LNCaP clone FGC (cell line): ENCODE results near the gene SEC14L1.
A peak's percentile ranks its signal among the peaks of the same experiment; 100 is the strongest.

Experiments
- DNase-seq: peaks from one replicate; pipeline ENCODE4 v3.0.0-alpha.2; 2011; ENCODE audit warnings: low read depth
- H3K4me3 ChIP-seq: 2 replicates; pipeline ENCODE4 v1.5.1; 2011; ENCODE audit warnings: mild to moderate bottlenecking, low read depth, low read length, control low read depth
- TF ChIP-seq, protein P1 (sequence below): IDR thresholded peaks from 2 replicates; pipeline ENCODE4 v1.5.1; 2012; ENCODE audit warnings: mild to moderate bottlenecking; ENCODE audit not compliant: control insufficient read depth, insufficient read depth; ENCODE audit errors: extremely low read depth

Gene SEC14L1

DNA sequence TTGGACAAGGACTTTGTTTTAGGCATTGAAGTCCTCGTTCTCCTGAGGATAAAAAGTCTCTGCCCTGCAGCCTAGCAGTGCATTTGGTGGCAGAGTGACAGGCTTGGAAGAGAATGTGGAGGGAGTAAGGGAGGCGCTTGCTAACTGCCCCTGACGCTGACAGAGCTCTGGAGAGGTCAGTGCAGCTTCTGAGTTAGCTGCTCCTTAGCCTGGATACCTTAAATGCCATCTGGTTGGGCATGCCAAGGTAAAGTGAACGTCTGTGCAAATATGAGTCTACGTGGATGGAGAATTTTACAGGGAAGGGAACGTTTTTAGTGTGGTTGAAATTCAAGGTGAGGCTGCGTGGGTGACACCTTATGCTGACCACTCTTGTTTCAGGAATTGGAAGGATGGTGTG is 44.4 kb downstream of the SEC14L1 start:
- DNase-seq, result peak; percentile 23
- TF ChIP-seq, protein P1, sequence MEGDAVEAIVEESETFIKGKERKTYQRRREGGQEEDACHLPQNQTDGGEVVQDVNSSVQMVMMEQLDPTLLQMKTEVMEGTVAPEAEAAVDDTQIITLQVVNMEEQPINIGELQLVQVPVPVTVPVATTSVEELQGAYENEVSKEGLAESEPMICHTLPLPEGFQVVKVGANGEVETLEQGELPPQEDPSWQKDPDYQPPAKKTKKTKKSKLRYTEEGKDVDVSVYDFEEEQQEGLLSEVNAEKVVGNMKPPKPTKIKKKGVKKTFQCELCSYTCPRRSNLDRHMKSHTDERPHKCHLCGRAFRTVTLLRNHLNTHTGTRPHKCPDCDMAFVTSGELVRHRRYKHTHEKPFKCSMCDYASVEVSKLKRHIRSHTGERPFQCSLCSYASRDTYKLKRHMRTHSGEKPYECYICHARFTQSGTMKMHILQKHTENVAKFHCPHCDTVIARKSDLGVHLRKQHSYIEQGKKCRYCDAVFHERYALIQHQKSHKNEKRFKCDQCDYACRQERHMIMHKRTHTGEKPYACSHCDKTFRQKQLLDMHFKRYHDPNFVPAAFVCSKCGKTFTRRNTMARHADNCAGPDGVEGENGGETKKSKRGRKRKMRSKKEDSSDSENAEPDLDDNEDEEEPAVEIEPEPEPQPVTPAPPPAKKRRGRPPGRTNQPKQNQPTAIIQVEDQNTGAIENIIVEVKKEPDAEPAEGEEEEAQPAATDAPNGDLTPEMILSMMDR, result no peak
- H3K4me3 ChIP-seq, result no peak overlapping the region

DNA sequence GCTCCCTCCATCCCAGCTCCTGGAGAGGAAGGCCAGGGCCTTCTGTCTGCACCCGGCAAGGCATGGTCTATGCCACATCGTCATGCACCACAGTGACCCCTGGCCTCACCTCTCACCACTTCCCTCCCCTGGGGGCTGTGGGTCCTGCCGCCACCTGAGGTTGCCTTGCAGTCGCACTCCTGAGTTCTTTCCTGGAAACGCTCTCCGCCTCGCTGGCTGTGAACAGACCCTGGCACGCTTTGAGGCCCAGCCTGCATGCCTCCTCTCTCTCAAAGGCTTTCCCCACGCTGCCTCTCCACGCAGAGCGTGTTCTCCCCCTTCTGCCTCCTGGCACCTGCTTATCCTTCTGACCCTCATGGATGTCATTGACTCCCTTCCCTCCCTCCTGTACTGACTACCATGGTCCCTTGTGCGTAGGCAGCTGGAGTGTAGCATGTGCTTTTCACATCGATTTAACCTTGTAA is 45.4 kb downstream of the SEC14L1 start:
- TF ChIP-seq, protein P1, result no peak
- H3K4me3 ChIP-seq, result no peak overlapping the region
- no peak for DNase-seq

DNA sequence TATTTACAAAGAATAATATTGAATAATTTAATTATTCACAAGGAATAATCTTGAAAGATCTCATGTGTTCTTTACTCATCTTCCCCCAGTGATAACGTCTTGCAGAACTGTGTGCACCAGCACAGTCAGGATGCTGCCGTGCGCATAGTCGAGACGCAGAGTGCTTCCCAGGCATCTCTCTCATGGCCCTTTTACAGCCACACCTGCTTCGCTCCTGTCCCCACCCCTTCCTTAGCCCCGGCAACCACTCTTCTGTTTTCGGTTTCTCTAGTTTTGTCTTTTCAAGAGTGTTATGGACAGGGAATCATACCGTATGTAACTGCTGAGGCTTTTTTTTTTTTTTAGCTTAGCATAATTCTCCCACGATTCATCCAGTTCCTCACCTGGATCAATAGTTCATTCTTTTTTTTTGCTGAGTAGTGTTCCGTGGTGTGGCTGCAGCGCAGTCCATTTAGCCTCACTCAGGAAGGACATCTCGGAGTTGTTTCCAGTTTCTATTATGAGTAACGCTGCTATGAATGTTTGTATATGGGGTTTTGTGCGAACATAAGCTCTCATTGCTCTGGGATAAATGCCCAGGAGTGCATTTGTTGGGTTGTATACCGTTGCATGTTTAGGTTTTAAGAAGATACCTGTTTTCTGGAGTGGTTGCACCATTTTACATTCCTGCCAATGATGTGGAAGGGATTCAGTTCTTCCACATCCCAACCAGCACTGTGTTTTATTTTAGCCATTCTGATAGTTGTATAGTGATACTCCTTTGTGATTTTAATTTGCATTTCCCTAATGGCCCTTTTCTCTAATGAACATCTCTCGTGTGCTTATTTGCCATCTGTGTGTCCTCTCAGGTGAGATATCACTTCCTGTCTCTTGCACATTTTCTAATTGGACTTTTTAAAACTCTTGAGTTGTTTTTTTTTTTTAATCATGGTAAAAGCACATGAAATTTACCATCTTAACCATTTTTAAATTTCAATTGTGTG is 47.6 kb downstream of the SEC14L1 start:
- no peak overlapping the region for H3K4me3 ChIP-seq
- DNase-seq, result no peak
- TF ChIP-seq, protein P1, result no peak

DNA sequence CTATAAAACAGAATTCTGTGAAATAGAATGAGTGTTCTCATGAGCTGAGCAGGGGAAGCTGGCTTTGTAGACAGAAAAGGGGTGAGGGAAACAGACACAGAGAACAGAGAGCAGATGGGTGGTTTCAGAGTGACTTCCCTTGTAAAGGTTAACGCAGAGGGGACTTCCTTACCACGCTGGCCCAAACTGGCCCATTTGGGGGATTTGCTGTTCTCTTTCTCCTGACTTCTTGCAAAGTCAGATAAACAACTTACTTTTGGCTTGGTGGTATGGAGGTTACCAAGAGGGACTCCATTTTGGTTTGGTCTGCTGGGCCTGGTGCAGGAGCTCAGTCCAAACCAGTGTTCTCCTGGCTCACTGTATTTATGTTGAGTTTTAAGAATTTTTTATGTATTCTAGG is 48.4 kb downstream of the SEC14L1 start:
- TF ChIP-seq, protein P1, result no peak
- no peak overlapping the region for H3K4me3 ChIP-seq
- no peak for DNase-seq

DNA sequence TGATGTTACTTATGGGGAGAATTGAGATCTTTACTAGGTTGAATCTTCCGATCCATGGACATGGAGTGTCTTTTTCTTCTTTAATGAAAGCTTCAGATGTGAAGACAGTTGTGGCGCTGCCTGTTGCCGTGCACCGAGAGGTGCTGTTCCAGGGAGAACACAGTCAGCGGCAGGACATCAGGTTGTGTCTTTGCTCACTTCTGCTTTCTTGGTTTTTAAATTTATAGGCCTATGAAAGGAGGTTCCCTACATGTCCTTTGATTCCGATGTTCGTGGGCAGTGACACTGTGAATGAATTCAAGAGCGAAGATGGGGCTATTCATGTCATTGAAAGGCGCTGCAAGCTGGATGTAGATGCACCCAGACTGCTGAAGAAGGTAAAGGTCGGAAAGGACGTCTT is 49.8 kb downstream of the SEC14L1 start:
- TF ChIP-seq, protein P1, result no peak
- no peak for DNase-seq

DNA sequence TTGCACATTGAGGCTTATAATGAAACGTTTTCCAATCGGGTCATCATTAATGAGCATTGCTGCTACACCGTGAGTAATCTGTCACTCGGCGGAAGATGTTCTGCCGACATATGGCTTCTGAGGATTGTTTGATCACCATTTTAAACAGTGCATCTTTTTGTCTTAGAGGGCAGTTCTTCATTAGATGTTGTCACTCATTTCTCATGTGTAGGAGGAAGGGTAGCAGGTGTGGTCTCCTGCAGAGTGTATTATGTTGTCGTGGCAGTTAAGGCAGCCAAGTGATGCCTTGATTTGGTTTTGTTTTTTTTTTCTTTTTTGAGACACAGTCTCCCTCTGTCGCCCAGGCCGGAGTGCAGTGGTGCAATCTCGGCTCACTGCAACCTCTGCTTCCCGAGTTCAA is 50.5 kb downstream of the SEC14L1 start:
- TF ChIP-seq, protein P1, result no peak
- DNase-seq, result no peak
- no peak overlapping the region for H3K4me3 ChIP-seq

More for the DNA sequence above, 49.8 kb downstream of the SEC14L1 start:
- H3K4me3 ChIP-seq, result no peak overlapping the region
